ENCODE measurements around the gene DHPS. TPM values are rescaled to one million over a fixed set of nuclear protein-coding genes. Genes with fewer than 3 reads are reported as not detected.
"Not testable (repeated sequence)": the region's sequence is repeated elsewhere in the genome, so short reads cannot be mapped to it uniquely, and the experiment has no call there.

Gene DHPS
- total RNA-seq, 4 donors from 2014 or later: 77.3 to 122 (median 92.1) TPM

- H3K27ac ChIP-seq: no peak overlapping the region
- 83 to 96% methylated on average over 1 to 2 of the region's 2 CpGs for WGBS, 2 donors (ENCODE audit: low coverage in 1 of 2)
- peaks cover 0 to 44% of the 10 kb centered on the region in 2 donors for H3K36me3 ChIP-seq
- no peaks in the 10 kb centered on the region for H3K9me3 ChIP-seq
- no peaks in the 10 kb centered on the region for H3K27me3 ChIP-seq
- no peak for ATAC-seq
- H3K4me3 ChIP-seq: no peak overlapping the region
- peaks cover 0 to 38% (median 17%) of the 10 kb centered on the region in 3 donors for H3K4me1 ChIP-seq
- TF ChIP-seq POLR2AphosphoS5 (IDR thresholded peaks at IDR 0.05) (no peak), EP300 (IDR thresholded peaks at IDR 0.05) (no peak), POLR2A (IDR thresholded peaks at IDR 0.05) (no peak), CTCF (IDR thresholded peaks at IDR 0.05) (no peak)
These were observed 45.3 kb upstream of the DHPS start for GRCh38 chr19:12726988-12727316.

- not testable (repeated sequence) for H3K9me3 ChIP-seq, H3K4me3 ChIP-seq, H3K27ac ChIP-seq, H3K27me3 ChIP-seq, ATAC-seq
- Histone ChIP-seq H3K4me1 (peaks cover 0 to 34% (median 15%) of the 10 kb centered on the region in 3 donors), H3K36me3 (peaks cover 0 to 32% of the 10 kb centered on the region in 2 donors)
- 82 to 97% methylated on average over 7 to 8 of the region's 10 CpGs for WGBS, 2 donors (ENCODE audit: low coverage in 1 of 2)
These were observed 43.9 kb upstream of the DHPS start for GRCh38 chr19:12725612-12726011.

- peak within 1 kb of the TSS; percentile 90 to 92 for H3K4me3 ChIP-seq
- TF ChIP-seq EP300 (IDR thresholded peaks at IDR 0.05) (no peak), CTCF (IDR thresholded peaks at IDR 0.05) (no peak), POLR2AphosphoS5 (IDR thresholded peaks at IDR 0.05) (no peak), POLR2A (IDR thresholded peaks at IDR 0.05) (no peak)
- no peaks in the 10 kb centered on the region for H3K9me3 ChIP-seq
- no peaks in the 10 kb centered on the region for H3K27me3 ChIP-seq
- ATAC-seq: no peak
- H3K27ac ChIP-seq: peak within 1 kb of the TSS; percentile 49 to 99 (median 90)
- peaks cover 0 to 47% (median 23%) of the 10 kb centered on the region in 3 donors for H3K4me1 ChIP-seq
- WGBS, 2 donors (ENCODE audit: low coverage in 1 of 2): 8 to 25% methylated on average over 4 to 5 of the region's 28 CpGs
- H3K36me3 ChIP-seq: peaks cover 0 to 19% of the 10 kb centered on the region in 2 donors
These were observed 42.2 kb upstream of the DHPS start, which contains the start of gene TNPO2 for GRCh38 chr19:12723641-12724426. Gene TNPO2 (minus strand): TSS chr19:12723932. CDS start chr19:12720977, 2,955 bp downstream.

- H3K27me3 ChIP-seq: no peaks in the 10 kb centered on the region
- H3K36me3 ChIP-seq: peaks cover 0 to 19% of the 10 kb centered on the region in 2 donors
- no peak for ATAC-seq
- TF ChIP-seq CTCF (IDR thresholded peaks at IDR 0.05) (no peak), POLR2A (IDR thresholded peaks at IDR 0.05) (no peak), POLR2AphosphoS5 (IDR thresholded peaks at IDR 0.05) (no peak), EP300 (IDR thresholded peaks at IDR 0.05) (no peak)
- peak overlapping the region; percentile 49 to 99 (median 90) for H3K27ac ChIP-seq
- no peaks in the 10 kb centered on the region for H3K9me3 ChIP-seq
- peaks cover 0 to 52% (median 23%) of the 10 kb centered on the region in 3 donors for H3K4me1 ChIP-seq
- peak overlapping the region; percentile 90 to 92 for H3K4me3 ChIP-seq
- 0 to 2% methylated on average over 1 to 6 of the region's 7 CpGs for WGBS, 2 donors (ENCODE audit: low coverage in 1 of 2)
These were observed 41.6 kb upstream of the DHPS start for GRCh38 chr19:12723381-12723640.

GRCh38 chr19:12722566-12723380 lies 41.1 kb upstream of the DHPS start:
- peak in 1 of 2 donors; percentile 20 for TF ChIP-seq POLR2A (IDR thresholded peaks at IDR 0.05)
- TF ChIP-seq POLR2AphosphoS5 (IDR thresholded peaks at IDR 0.05): peak; percentile 80
- TF ChIP-seq EP300 (IDR thresholded peaks at IDR 0.05): no peak
- no peak for TF ChIP-seq CTCF (IDR thresholded peaks at IDR 0.05)
- peak; percentile 94 for ATAC-seq
- Histone ChIP-seq H3K27ac (peak overlapping the region; percentile 92 to 99 (median 96)), H3K9me3 (no peaks in the 10 kb centered on the region), H3K4me3 (peak overlapping the region; percentile 90 to 92), H3K36me3 (peaks cover 0 to 19% of the 10 kb centered on the region in 2 donors), H3K27me3 (no peaks in the 10 kb centered on the region), H3K4me1 (peaks cover 0 to 57% (median 23%) of the 10 kb centered on the region in 3 donors)
- 1 to 2% methylated on average over 11 to 20 of the region's 32 CpGs for WGBS, 2 donors (ENCODE audit: low coverage in 1 of 2)

Measured in gastroesophageal sphincter (tissue), 4 donors.